BJ (cell line): ENCODE data around the gene NLRP4. TPM values are rescaled to one million over a fixed set of nuclear protein-coding genes. Genes with fewer than 3 reads are reported as not detected.

Source experiments
- CTCF ChIA-PET: fragments of 350-600 bp; formaldehyde crosslinking; extraction: SDS; loops from one replicate; lab custom pipeline; 2021; ENCODE audit warnings: antibody characterized with exemption, inconsistent platforms; lab: Yijun Ruan, JAX
- POLR2A ChIA-PET: fragments of 300-600 bp; sonication (Branson Sonifier 250); formaldehyde crosslinking; extraction: SDS; loops from one replicate; lab custom pipeline; 2021; ENCODE audit warnings: antibody characterized with exemption; lab: Charles Lee
- DNase-seq: peaks from one replicate; pipeline ENCODE4 v3.0.0-alpha.2; 2011; ENCODE audit warnings: low read depth
- H3K27me3 ChIP-seq: 2 replicates; pipeline ENCODE4 v1.6.0; 2011; ENCODE audit warnings: low read length; ENCODE audit not compliant: control insufficient read depth, insufficient read depth
- H3K36me3 ChIP-seq: 2 replicates; pipeline ENCODE4 v1.5.1; 2011; ENCODE audit warnings: low read length; ENCODE audit not compliant: control insufficient read depth, insufficient read depth
- H3K4me3 ChIP-seq: 2 replicates; pipeline ENCODE4 v1.5.1; 2011; ENCODE audit warnings: low read depth, mild to moderate bottlenecking, control low read depth, low read length
- polyA minus RNA-seq: library from RNA; depleted of rRNA, polyadenylated mRNA; stranded (reverse); fragments of >200 nt; gene quantifications from 2 replicates; pipeline ENCODE4 v1.2.3, GENCODE V29; 2011; rRNA and poly(A)+ RNA removed
- polyA plus RNA-seq: library from polyadenylated mRNA; depleted of rRNA; stranded (reverse); fragments of >200 nt; gene quantifications from 2 replicates; pipeline ENCODE4 v1.2.3, GENCODE V29; 2011; rRNA removed
- TF ChIP-seq, protein P1 (sequence below): IDR thresholded peaks from 2 replicates; pipeline ENCODE4 v1.5.1; 2011; ENCODE audit warnings: low read depth, mild to moderate bottlenecking, control low read depth, inconsistent platforms, low read length, moderate library complexity; ENCODE audit not compliant: insufficient read depth

Gene NLRP4
- not detected in 2 replicates for polyA plus RNA-seq
- not detected in 2 replicates for polyA minus RNA-seq

DNA sequence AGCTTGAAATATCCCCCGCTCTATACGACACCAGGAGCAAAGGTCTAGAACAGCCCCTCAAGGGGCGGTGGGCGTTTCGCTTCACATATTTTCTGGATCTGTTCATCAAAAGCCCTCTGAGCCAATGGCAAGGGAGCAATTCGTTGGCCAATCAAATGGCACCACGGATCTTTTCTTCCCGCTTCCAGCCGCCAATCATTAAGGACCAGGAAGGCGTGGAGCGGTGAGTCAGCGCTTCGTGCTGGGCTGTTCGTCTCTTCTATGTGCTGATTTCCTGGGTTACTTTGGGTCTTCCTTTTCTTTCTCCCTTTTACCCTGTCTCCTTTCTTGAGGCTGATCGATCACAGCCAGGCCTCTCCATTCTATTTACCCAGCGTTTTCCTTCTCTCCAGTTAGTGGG is at the start of gene NLRP4:
Gene NLRP4 (plus strand): TSS at position 201 of the 400 bp plus-strand sequence. CDS start 15,541 bp downstream, outside the sequence.
- TF ChIP-seq, protein P1, sequence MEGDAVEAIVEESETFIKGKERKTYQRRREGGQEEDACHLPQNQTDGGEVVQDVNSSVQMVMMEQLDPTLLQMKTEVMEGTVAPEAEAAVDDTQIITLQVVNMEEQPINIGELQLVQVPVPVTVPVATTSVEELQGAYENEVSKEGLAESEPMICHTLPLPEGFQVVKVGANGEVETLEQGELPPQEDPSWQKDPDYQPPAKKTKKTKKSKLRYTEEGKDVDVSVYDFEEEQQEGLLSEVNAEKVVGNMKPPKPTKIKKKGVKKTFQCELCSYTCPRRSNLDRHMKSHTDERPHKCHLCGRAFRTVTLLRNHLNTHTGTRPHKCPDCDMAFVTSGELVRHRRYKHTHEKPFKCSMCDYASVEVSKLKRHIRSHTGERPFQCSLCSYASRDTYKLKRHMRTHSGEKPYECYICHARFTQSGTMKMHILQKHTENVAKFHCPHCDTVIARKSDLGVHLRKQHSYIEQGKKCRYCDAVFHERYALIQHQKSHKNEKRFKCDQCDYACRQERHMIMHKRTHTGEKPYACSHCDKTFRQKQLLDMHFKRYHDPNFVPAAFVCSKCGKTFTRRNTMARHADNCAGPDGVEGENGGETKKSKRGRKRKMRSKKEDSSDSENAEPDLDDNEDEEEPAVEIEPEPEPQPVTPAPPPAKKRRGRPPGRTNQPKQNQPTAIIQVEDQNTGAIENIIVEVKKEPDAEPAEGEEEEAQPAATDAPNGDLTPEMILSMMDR = no peak
- ChIA-PET POLR2A (no interaction called here), CTCF (no interaction called here)
- Histone ChIP-seq H3K36me3 (no peaks in the 10 kb centered on the region), H3K27me3 (no peaks in the 10 kb centered on the region), H3K4me3 (no peak within 1 kb of the TSS)
- DNase-seq = no peak

- H3K27me3 ChIP-seq = no peaks in the 10 kb centered on the region
- no peak overlapping the region for H3K4me3 ChIP-seq
- ChIA-PET CTCF (no interaction called here), POLR2A (no interaction called here)
- TF ChIP-seq, protein P1 = no peak
- DNase-seq = no peak
- no peaks in the 10 kb centered on the region for H3K36me3 ChIP-seq
These were observed 41.3 kb upstream of the NLRP4 start for GRCh38 chr19:55795021-55795420.

DNA sequence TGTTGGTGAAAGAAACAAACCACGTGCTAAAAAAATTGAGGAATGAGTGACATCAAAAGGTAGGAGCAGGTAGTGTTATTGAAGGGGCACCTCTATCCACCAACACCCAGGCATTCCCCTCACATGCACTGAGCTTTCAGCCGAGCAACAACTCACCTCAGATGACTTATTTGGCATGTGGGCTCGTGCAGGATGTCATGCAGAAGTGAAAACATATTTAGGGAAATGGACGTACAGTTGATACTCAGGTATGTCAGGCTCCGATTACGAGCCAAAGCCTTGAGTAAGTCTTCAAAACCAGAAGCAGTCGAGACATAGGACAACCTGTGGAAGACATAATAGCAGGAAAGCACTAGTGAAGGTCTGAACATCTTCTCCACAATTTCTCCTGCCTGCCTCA is 34.9 kb upstream of the NLRP4 start:
- no peak for DNase-seq
- no peak overlapping the region for H3K4me3 ChIP-seq
- no peaks in the 10 kb centered on the region for H3K36me3 ChIP-seq
- CTCF ChIA-PET = no interaction called here
- no peaks in the 10 kb centered on the region for H3K27me3 ChIP-seq
- TF ChIP-seq, protein P1 = no peak
- POLR2A ChIA-PET = no interaction called here

GRCh38 chr19:55802281-55802680 is 34.1 kb upstream of the NLRP4 start:
- TF ChIP-seq, protein P1 = no peak
- H3K36me3 ChIP-seq = no peaks in the 10 kb centered on the region
- POLR2A ChIA-PET = no interaction called here
- no peak overlapping the region for H3K4me3 ChIP-seq
- H3K27me3 ChIP-seq = no peaks in the 10 kb centered on the region
- no peak for DNase-seq
- CTCF ChIA-PET = no interaction called here

GRCh38 chr19:55809381-55810058 is 26.8 kb upstream of the NLRP4 start:
- no peak for DNase-seq
- TF ChIP-seq, protein P1 = 0 out of 2 replicates have a peak, but pooled peaks have one; percentile 19
- ChIA-PET POLR2A (no interaction called here), CTCF (interaction anchor here (1.5 kb wide), 1 partner anchor 177 kb away, joined by 5 read pairs; no protein-coding TSS in a partner anchor)
- no peak overlapping the region for H3K4me3 ChIP-seq
- no peaks in the 10 kb centered on the region for H3K27me3 ChIP-seq
- H3K36me3 ChIP-seq = no peaks in the 10 kb centered on the region
